Activated T-helper 17 cell treated with anti-CD3 and anti-CD28 coated beads, Interleukin-2, amount 50 U/mL, for 72 hours (primary cell): ENCODE measurements around the gene MTARC2. TPM values are rescaled to one million over a fixed set of nuclear protein-coding genes. Genes with fewer than 3 reads are reported as not detected.
A peak's percentile ranks its signal among the peaks of the same experiment; 100 is the strongest.

Experiments
- ATAC-seq: fragments of 150-1000 bp; cut with Tn5 transposase; replicated peaks from 2 replicates; pipeline ENCODE4 v1.10.0; 2021; ENCODE audit warnings: mild to moderate bottlenecking, moderate library complexity
- H3K27ac Mint-ChIP-seq: one replicate; pipeline ENCODE4 v1.8.0; 2022; ENCODE audit warnings: mixed read lengths
- H3K27me3 Mint-ChIP-seq: one replicate; pipeline ENCODE4 v1.8.0; 2022; ENCODE audit warnings: mixed read lengths
- H3K36me3 Mint-ChIP-seq: one replicate; pipeline ENCODE4 v1.8.0; 2022; ENCODE audit warnings: low read depth, mild to moderate bottlenecking, mixed read lengths
- H3K4me1 Mint-ChIP-seq: one replicate; pipeline ENCODE4 v1.8.0; 2022; ENCODE audit warnings: mixed read lengths
- H3K4me3 Mint-ChIP-seq: one replicate; pipeline ENCODE4 v1.8.0; 2022; ENCODE audit warnings: mild to moderate bottlenecking, mixed read lengths
- H3K9me3 Mint-ChIP-seq: one replicate; pipeline ENCODE4 v1.8.0; 2022; ENCODE audit warnings: mixed read lengths
- total RNA-seq, 2 donors: library from RNA; stranded (reverse); gene quantifications; one replicate each; pipeline ENCODE4 v1.2.3, GENCODE V29; 2022

MTARC2 gene
- total RNA-seq, 2 donors from 2014 or later: not detected

- Mint-ChIP-seq H3K9me3 (no peaks in the 10 kb centered on the region), H3K4me3 (peak overlapping the region; percentile 49), H3K4me1 (no peaks in the 10 kb centered on the region), H3K36me3 (no peaks in the 10 kb centered on the region), H3K27me3 (peaks cover 50% of the 10 kb centered on the region), H3K27ac (no peak overlapping the region)
- ATAC-seq: no peak
These were observed 559 bp upstream of the MTARC2 start for GRCh38 chr1:220747437-220748088.

GRCh38 chr1:220748936-220749335, 814 bp downstream of the MTARC2 start:
- peaks cover 50% of the 10 kb centered on the region for H3K27me3 Mint-ChIP-seq
- no peak overlapping the region for H3K27ac Mint-ChIP-seq
- ATAC-seq: no peak
- H3K36me3 Mint-ChIP-seq: no peaks in the 10 kb centered on the region
- H3K9me3 Mint-ChIP-seq: no peaks in the 10 kb centered on the region
- H3K4me1 Mint-ChIP-seq: no peaks in the 10 kb centered on the region
- H3K4me3 Mint-ChIP-seq: peak overlapping the region; percentile 59

DNA sequence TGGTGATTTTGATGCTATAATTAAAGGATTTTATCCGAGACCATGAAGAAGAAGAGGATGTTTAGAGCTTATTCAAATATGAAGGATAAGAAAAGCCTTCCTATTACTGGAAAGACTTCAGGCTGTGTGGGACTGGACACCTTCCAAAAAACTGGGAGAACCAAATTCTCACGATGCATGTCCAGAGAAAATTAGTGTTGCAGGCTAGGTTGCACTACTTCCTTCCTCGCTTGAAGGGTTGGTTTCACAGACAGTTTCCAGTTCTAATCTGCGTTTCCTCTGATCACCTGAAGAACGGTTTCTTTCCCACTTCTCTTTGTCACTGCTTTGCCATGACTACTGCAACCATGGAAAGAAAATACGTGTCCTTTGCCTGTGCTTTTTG, 2.0 kb downstream of the MTARC2 start:
- Mint-ChIP-seq H3K9me3 (no peaks in the 10 kb centered on the region), H3K27me3 (peaks cover 51% of the 10 kb centered on the region), H3K4me3 (no peak overlapping the region), H3K36me3 (no peaks in the 10 kb centered on the region), H3K27ac (no peak overlapping the region), H3K4me1 (no peaks in the 10 kb centered on the region)
- ATAC-seq: no peak

DNA sequence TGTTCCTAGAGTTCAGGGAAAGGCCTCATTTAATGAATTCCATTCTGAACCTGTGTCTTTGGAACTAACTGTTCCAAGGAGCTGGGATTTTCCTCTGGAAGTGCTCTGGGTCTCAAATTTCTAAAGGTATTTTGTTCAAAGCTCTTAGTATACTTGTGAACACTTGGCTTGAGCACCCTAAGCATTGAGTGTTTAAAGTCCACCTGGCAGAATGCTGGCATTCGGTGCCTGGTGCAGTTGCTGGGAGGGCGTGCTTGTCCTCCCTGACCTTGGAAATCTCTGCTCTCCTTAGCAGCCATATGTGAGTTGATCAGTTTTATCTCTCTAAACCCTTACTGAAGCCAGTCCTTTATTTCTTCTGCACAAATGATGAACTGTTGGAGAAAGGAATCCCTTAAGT, 3.0 kb downstream of the MTARC2 start:
- H3K4me1 Mint-ChIP-seq: no peaks in the 10 kb centered on the region
- ATAC-seq: no peak
- no peaks in the 10 kb centered on the region for H3K36me3 Mint-ChIP-seq
- no peak overlapping the region for H3K4me3 Mint-ChIP-seq
- H3K27ac Mint-ChIP-seq: no peak overlapping the region
- H3K27me3 Mint-ChIP-seq: peaks cover 51% of the 10 kb centered on the region
- H3K9me3 Mint-ChIP-seq: no peaks in the 10 kb centered on the region

DNA sequence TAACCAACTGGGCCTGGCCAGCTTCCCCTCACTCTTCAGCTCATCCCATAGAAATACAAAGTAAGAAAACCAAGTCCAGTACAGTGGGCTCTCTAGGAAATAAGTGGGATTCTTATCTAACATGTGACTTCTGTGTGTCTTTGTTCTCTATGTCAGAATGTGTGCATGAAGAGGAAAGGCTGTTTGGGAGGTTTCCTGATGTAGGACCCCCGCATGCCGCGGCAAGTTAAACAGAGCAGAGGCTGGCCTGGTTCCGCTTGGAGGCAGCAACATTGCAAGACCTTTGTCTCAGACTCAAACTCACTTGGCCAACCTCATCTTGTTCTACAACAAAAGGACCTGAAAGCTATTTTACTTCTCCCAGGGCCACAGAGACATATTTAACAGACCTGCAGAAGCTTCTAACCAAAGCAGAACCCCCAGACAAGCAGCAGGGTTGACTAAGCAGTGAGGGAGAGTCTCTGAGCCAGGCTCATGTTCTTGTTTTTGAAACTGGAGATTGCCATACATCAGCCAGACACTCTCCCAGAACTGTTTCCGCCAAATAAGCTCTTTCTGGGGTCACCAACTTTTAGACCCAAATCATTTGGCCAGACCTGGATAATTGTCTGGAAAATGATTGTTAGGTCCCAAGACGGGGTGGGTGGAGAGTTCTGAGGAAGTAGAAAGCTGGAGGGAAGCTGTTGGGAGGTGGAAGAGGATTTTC, 6.2 kb downstream of the MTARC2 start:
- no peak overlapping the region for H3K27ac Mint-ChIP-seq
- no peaks in the 10 kb centered on the region for H3K36me3 Mint-ChIP-seq
- no peaks in the 10 kb centered on the region for H3K9me3 Mint-ChIP-seq
- no peak for ATAC-seq
- no peak overlapping the region for H3K4me3 Mint-ChIP-seq
- no peaks in the 10 kb centered on the region for H3K4me1 Mint-ChIP-seq
- peaks cover 34% of the 10 kb centered on the region for H3K27me3 Mint-ChIP-seq

DNA sequence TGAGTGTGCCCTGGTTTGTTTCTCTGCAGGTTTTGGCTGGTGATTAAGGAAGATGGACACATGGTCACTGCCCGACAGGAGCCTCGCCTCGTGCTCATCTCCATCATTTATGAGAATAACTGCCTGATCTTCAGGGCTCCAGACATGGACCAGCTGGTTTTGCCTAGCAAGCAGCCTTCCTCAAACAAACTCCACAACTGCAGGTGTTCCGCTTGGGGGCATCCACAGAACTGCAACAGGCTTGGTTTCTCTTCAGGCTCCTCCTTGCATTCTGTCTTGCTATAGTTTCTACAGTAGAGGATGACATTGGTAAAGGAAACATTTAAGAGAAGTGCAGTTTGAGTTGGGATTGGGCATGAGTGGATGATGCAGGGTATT, 6.8 kb downstream of the MTARC2 start:
- no peaks in the 10 kb centered on the region for H3K9me3 Mint-ChIP-seq
- no peaks in the 10 kb centered on the region for H3K36me3 Mint-ChIP-seq
- H3K27ac Mint-ChIP-seq: no peak overlapping the region
- no peak overlapping the region for H3K4me3 Mint-ChIP-seq
- H3K4me1 Mint-ChIP-seq: no peaks in the 10 kb centered on the region
- no peak for ATAC-seq
- H3K27me3 Mint-ChIP-seq: peaks cover 33% of the 10 kb centered on the region

DNA sequence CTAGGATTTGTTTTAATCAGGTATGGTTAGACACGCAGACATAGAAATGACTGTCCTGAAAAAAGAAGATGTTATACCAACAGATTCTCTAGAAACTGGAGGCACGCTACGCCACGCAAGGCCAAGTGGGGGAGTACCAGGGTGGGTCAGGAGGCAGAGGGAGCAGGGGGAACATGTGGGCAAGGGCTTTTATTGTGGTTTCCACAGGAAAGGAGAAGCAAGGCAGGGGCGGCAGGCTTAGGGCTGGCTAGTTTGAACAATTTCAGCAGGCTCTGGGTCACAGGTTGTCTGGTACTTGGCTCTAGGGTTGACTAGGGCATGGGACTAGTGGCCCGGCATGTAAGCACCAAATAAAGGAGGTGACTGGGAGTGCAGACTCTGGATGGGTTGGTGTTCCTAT, 7.2 kb downstream of the MTARC2 start:
- Mint-ChIP-seq H3K4me3 (no peak overlapping the region), H3K9me3 (no peaks in the 10 kb centered on the region)
- no peak for ATAC-seq

GRCh38 chr1:220757441-220757840, 9.3 kb downstream of the MTARC2 start:
- H3K27ac Mint-ChIP-seq: no peak overlapping the region
- no peak overlapping the region for H3K4me3 Mint-ChIP-seq
- no peaks in the 10 kb centered on the region for H3K4me1 Mint-ChIP-seq
- H3K36me3 Mint-ChIP-seq: no peaks in the 10 kb centered on the region
- ATAC-seq: no peak
- H3K9me3 Mint-ChIP-seq: no peaks in the 10 kb centered on the region
- peaks cover 16% of the 10 kb centered on the region for H3K27me3 Mint-ChIP-seq

More for the DNA sequence above, 7.2 kb downstream of the MTARC2 start:
- H3K36me3 Mint-ChIP-seq: no peaks in the 10 kb centered on the region
- no peak overlapping the region for H3K27ac Mint-ChIP-seq
- H3K4me1 Mint-ChIP-seq: no peaks in the 10 kb centered on the region
- H3K27me3 Mint-ChIP-seq: peaks cover 31% of the 10 kb centered on the region

DNA sequence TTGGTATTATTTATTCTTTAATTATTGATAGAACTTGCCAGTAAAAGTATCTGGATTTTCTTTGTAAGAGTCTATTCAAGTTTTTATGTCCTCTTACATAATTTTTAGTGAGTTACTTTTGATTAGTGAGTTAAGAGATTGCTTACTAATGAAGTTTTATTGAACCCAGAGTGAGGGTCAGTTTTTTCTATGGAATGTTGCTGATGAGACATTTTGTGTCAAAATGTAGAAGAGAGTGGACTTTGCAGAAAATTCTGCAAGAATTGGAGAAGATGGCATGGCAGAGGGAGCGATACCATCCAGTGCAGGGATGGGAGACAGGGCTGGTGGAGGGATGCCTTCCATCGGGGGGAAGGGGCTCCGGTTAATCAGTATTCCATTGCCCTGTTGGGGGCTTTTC, 11.0 kb downstream of the MTARC2 start:
- no peak overlapping the region for H3K4me3 Mint-ChIP-seq
- no peaks in the 10 kb centered on the region for H3K4me1 Mint-ChIP-seq
- no peak overlapping the region for H3K27ac Mint-ChIP-seq
- peaks cover 15% of the 10 kb centered on the region for H3K27me3 Mint-ChIP-seq
- H3K36me3 Mint-ChIP-seq: no peaks in the 10 kb centered on the region
- H3K9me3 Mint-ChIP-seq: no peaks in the 10 kb centered on the region
- ATAC-seq: no peak

- Mint-ChIP-seq H3K27ac (no peak overlapping the region), H3K36me3 (no peaks in the 10 kb centered on the region), H3K4me1 (no peaks in the 10 kb centered on the region), H3K27me3 (peaks cover 7% of the 10 kb centered on the region), H3K9me3 (no peaks in the 10 kb centered on the region), H3K4me3 (no peak overlapping the region)
- no peak for ATAC-seq
These were observed 13.7 kb downstream of the MTARC2 start for GRCh38 chr1:220761688-220762427.

GRCh38 chr1:220764757-220765156, 16.6 kb downstream of the MTARC2 start:
- no peaks in the 10 kb centered on the region for H3K9me3 Mint-ChIP-seq
- no peaks in the 10 kb centered on the region for H3K36me3 Mint-ChIP-seq
- no peak for ATAC-seq
- no peak overlapping the region for H3K4me3 Mint-ChIP-seq
- H3K27me3 Mint-ChIP-seq: no peaks in the 10 kb centered on the region
- no peaks in the 10 kb centered on the region for H3K4me1 Mint-ChIP-seq
- H3K27ac Mint-ChIP-seq: no peak overlapping the region

DNA sequence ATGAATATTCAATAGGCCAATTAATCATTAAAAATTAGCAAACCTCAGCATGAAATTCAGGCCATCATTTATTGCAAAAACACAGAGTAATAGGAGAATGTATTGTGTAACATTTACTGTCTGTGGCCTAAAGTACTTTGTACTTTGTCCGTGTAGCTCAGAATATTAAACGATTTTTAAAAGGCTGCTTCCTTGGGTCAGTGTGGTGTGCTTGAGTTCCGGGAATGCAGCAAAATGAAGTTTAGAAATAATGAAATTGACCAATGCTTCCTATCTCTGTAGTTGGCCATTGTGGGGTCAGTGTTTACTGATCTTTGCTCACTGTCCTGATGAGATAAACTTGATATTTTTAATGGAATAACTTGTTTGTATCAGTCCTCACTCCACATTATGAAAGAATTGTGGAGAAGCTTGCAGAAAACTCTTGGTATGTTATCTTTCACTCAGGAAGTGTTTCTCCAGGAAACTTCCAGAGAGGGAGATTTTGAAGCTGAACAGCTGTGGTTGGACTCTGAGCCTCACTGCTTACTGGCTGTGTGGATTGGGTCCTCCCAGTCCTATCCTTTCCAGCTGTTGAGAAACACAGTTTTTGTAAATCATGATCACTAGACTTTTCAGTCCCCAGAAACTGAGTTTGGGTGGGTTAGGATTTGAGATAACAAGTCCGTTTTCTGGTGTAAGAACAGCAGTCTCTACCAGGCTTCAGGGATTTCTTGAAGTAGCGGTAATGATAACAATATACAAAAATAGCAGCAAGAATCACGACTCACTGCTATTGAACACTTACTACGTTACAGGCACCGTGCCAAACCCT, 19.4 kb downstream of the MTARC2 start:
- Mint-ChIP-seq H3K4me3 (no peak overlapping the region), H3K27ac (no peak overlapping the region), H3K4me1 (no peaks in the 10 kb centered on the region), H3K36me3 (no peaks in the 10 kb centered on the region), H3K27me3 (peaks cover 4% of the 10 kb centered on the region), H3K9me3 (no peaks in the 10 kb centered on the region)
- no peak for ATAC-seq

DNA sequence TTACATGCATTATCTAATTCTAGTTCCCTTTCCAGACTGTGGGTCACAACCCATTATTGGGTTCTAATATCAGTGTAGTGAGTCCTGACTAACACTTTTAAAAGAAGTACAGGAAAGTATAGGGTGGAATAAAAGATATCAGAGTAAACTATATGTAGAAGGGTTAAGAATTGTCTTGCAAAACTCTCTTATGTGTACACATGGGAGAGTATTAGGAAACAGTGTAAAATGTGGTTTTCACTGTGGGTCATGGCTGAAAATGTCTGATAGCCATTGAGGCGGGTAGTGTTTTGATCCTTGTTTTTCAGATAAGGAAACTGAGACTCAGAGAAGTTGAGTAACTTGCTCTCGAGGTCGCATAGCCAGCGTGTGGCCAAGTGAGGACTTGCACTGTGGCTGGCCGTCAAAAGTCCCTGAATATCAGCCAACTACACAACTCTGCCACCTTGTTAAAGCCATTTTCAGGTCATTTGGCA, 20.0 kb downstream of the MTARC2 start:
- ATAC-seq: no peak
- Mint-ChIP-seq H3K36me3 (no peaks in the 10 kb centered on the region), H3K9me3 (no peaks in the 10 kb centered on the region), H3K4me3 (no peak overlapping the region), H3K27me3 (peaks cover 4% of the 10 kb centered on the region), H3K27ac (no peak overlapping the region), H3K4me1 (no peaks in the 10 kb centered on the region)

DNA sequence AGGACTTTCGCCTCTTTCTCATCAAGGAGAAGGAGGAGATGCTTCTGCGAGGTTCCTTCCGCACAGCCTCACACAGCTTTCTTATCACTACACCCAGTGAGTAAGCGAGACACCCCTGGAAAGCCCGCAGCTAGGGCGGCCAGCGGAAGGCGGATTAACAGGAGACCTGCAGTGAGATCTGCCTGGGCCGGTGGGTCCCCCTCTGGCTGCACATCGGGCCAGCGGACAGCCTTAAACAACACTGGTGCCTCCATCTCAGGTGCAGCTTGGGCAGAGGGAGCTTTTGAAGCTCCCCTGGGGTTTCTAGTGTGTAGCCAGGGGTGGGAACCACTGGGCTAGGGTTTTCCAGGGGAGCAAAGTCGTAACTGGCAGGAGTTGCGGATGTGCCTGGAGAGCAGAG, 21.1 kb downstream of the MTARC2 start:
- no peaks in the 10 kb centered on the region for H3K9me3 Mint-ChIP-seq
- H3K27ac Mint-ChIP-seq: no peak overlapping the region
- H3K4me1 Mint-ChIP-seq: no peaks in the 10 kb centered on the region
- H3K4me3 Mint-ChIP-seq: no peak overlapping the region
- ATAC-seq: no peak
- no peaks in the 10 kb centered on the region for H3K36me3 Mint-ChIP-seq
- H3K27me3 Mint-ChIP-seq: peaks cover 6% of the 10 kb centered on the region
